Thyroid gland (tissue), 4 donors: ENCODE data around the gene SHC3.

ENCODE experiments used
- CTCF ChIP-seq, 6 experiments: fragments of 200-600 bp in 3 of 6; fragments of 450-650 bp in 3 of 6; sonication (generic) in 3 of 6; IDR thresholded peaks; one replicate each; pipeline ENCODE4 v1.5.1; 2016 to 2019; ENCODE audit warnings: antibody characterized with exemption in 6 of 6, mild to moderate bottlenecking in 2 of 6, inconsistent platforms in 1 of 6, moderate library complexity in 1 of 6
- POLR2A ChIP-seq, 2 donors: fragments of 450-650 bp; IDR thresholded peaks; one replicate each; pipeline ENCODE4 v1.6.1; 2017; ENCODE audit warnings: antibody characterized with exemption in 2 of 2, mild to moderate bottlenecking in 2 of 2, moderate library complexity in 1 of 2

DNA sequence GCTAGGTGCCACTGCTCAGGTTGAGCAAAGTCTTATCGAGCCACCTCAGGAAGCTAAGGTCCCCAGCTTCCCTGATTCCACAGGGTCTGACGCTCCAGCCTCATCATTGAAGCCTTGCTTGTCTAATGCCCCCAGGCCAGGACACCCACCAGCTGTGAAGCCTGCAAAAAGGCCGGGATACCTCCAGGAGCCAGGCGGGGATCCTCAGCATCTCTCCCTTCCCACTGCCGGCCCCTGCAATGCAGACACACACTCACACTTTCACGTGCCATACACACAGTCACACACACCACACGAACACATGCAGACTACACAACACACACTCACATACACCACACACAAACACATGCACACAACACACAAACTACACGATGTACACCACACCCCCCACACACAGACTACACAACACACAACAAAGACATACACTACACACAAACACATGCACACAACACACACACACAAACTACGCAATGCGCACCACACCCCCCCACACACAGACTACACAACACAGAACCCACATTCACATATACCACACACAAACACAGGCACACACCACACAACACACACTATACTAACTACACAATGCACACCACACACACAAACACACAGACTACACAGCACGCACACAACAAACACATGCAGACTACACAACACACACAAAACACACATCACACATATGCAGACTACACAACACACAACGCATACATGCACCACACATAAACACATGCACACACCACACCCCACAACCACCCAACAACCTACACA is 205.2 kb downstream of the SHC3 start:
- TF ChIP-seq CTCF (IDR thresholded peaks at IDR 0.05), result no peak
- TF ChIP-seq POLR2A (IDR thresholded peaks at IDR 0.05), result no peak
